Stomach smooth muscle (tissue), 2 donors: ENCODE results near the gene CORO2B.
A peak's percentile ranks its signal among the peaks of the same experiment; 100 is the strongest.

Experiments used
- H3K27ac ChIP-seq: one replicate; pipeline ENCODE4 v1.7.0; 2013; ENCODE audit warnings: mild to moderate bottlenecking, low read length, inconsistent platforms
- H3K27me3 ChIP-seq, 2 donors: one replicate each; pipeline ENCODE4 v1.7.0; 2013; ENCODE audit warnings: low read length in 2 of 2; ENCODE audit not compliant: insufficient read depth in 2 of 2, control insufficient read depth in 1 of 2
- H3K36me3 ChIP-seq, 2 donors: one replicate each; pipeline ENCODE4 v1.7.0; 2013; ENCODE audit warnings: low read length in 2 of 2; ENCODE audit not compliant: control insufficient read depth in 2 of 2, insufficient read depth in 2 of 2
- H3K4me1 ChIP-seq: one replicate; pipeline ENCODE4 v1.7.0; 2013; ENCODE audit warnings: low read length; ENCODE audit not compliant: control insufficient read depth, insufficient read depth
- H3K4me3 ChIP-seq, 2 donors: one replicate each; pipeline ENCODE4 v1.7.0; 2013; ENCODE audit warnings: low read length in 2 of 2
- H3K9ac ChIP-seq, 2 donors: one replicate each; pipeline ENCODE4 v1.7.0; 2013; ENCODE audit warnings: low read length in 2 of 2, mild to moderate bottlenecking in 1 of 2
- H3K9me3 ChIP-seq, 2 donors: one replicate each; pipeline ENCODE4 v1.7.0; 2013; ENCODE audit warnings: low read length in 2 of 2; ENCODE audit not compliant: control insufficient read depth in 2 of 2
- donor health status: healthy.
- donor health status: Pancreatic carcinoma.

The CORO2B gene

GRCh38 chr15:68718468-68718867 lies 139.7 kb downstream of the CORO2B start:
- Histone ChIP-seq H3K9me3 (no peaks in the 10 kb centered on the region), H3K36me3 (no peaks in the 10 kb centered on the region), H3K27me3 (no peaks in the 10 kb centered on the region), H3K4me1 (no peaks in the 10 kb centered on the region), H3K4me3 (no peak overlapping the region), H3K9ac (no peak overlapping the region), H3K27ac (no peak overlapping the region)

DNA sequence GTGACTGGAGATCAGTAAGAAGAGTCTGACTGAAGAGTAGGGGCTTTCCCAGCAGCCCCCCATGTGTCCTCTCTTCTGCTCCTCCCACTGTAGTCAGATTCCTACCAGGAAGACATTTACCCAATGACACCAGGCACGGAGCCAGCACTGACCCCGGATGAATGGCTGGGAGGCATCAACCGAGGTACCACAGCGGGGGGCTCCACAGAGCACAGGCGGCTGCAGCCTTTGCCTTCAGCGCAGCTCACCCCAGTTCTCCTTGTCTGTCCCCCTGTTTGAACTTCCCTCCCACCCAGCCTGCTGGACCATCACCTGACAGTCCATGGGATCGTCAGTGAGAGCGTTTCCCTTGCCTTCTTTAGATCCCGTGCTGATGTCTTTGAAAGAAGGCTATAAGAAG lies 140.3 kb downstream of the CORO2B start:
- Histone ChIP-seq H3K9me3 (no peaks in the 10 kb centered on the region), H3K9ac (no peak overlapping the region), H3K36me3 (no peaks in the 10 kb centered on the region), H3K4me1 (no peaks in the 10 kb centered on the region), H3K27me3 (no peaks in the 10 kb centered on the region), H3K4me3 (no peak overlapping the region), H3K27ac (no peak overlapping the region)

DNA sequence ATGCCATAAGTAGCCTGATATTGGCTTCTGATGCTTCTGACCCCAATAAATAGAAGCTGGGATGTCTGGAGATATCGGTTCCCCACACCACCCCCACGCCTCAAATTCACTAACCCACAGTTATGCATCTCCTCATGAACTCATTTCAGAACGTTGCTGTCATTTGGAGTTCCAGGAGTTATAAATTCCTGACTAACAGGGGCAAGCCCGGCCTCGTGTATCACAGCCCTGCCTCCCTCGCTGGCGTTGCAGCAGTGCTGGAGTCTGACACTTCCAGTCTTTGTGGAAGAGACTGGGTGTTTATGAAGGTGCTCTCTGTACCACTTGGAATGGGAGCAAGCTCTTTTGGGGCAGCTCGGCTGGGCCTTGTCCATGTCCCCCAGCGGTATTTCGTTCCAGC lies 140.9 kb downstream of the CORO2B start:
- no peaks in the 10 kb centered on the region for H3K36me3 ChIP-seq
- no peak overlapping the region for H3K9ac ChIP-seq
- H3K9me3 ChIP-seq: no peaks in the 10 kb centered on the region
- no peak overlapping the region for H3K27ac ChIP-seq
- H3K4me3 ChIP-seq: no peak overlapping the region
- no peaks in the 10 kb centered on the region for H3K27me3 ChIP-seq
- no peaks in the 10 kb centered on the region for H3K4me1 ChIP-seq

DNA sequence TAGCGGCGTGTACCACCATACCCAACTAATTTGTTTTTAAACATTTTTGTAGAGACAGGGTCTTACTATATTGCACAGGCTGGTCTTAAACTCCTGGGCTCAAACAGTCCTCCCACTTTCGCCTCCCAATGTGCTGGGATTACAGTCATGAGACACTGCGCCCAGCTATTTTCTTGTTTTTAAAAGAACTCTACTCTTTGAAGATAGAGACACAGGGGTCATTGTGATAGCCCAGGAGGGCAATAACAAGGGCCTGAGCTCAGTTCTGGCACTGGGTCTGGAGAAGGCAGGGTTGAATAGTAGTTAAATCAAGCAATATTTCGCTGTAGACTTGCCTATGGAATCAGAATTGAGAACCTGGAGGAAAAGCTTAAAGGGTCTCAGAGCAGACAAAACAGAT lies 143.1 kb downstream of the CORO2B start:
- H3K9me3 ChIP-seq: no peaks in the 10 kb centered on the region
- H3K27ac ChIP-seq: no peak overlapping the region
- H3K36me3 ChIP-seq: no peaks in the 10 kb centered on the region
- H3K4me3 ChIP-seq: no peak overlapping the region
- no peaks in the 10 kb centered on the region for H3K27me3 ChIP-seq
- H3K9ac ChIP-seq: no peak overlapping the region
- H3K4me1 ChIP-seq: no peaks in the 10 kb centered on the region

DNA sequence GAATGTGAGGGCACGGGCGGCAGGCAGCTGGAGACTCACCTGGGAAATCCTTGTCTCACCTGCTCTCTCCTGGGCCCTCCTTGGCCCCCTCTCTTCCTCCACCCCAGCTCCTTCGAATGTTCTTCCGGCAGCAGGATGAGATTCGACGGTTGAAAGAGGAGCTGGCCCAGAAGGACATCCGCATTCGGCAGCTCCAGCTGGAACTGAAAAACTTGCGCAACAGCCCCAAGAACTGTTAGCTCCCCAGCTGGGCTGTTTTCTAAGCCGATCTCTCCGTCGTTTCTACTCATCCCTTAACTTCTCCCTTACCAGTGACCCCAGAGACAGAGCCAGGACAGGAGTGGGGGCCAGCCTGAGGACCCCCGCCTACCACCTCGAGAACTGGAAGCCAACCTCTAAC lies 146.9 kb downstream of the CORO2B start:
- Histone ChIP-seq H3K4me1 (peaks cover 14% of the 10 kb centered on the region), H3K9ac (no peak overlapping the region), H3K4me3 (no peak overlapping the region), H3K27ac (no peak overlapping the region), H3K9me3 (no peaks in the 10 kb centered on the region), H3K36me3 (no peaks in the 10 kb centered on the region), H3K27me3 (no peaks in the 10 kb centered on the region)

DNA sequence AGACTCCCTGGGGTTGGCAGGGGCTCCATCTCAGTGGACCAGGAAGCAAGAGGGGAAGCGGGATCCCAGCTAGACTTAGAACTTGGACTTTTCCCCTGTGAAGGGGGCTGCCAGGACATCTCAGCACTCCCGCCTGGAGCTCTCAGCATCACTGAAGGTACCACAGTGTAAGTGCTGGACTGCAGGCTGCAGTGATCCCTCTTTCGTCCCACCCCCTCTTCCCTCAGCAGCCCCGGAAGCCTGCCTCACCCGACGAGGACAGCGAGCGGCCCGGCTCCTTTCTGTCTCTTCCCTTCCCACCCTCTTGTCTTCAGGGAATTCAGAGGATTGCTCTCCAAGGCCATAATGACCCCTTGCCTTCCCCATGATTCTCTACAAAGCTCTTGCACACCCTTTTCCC lies 147.5 kb downstream of the CORO2B start:
- Histone ChIP-seq H3K9ac (no peak overlapping the region), H3K27ac (peak overlapping the region; percentile 2), H3K4me1 (peaks cover 18% of the 10 kb centered on the region)

DNA sequence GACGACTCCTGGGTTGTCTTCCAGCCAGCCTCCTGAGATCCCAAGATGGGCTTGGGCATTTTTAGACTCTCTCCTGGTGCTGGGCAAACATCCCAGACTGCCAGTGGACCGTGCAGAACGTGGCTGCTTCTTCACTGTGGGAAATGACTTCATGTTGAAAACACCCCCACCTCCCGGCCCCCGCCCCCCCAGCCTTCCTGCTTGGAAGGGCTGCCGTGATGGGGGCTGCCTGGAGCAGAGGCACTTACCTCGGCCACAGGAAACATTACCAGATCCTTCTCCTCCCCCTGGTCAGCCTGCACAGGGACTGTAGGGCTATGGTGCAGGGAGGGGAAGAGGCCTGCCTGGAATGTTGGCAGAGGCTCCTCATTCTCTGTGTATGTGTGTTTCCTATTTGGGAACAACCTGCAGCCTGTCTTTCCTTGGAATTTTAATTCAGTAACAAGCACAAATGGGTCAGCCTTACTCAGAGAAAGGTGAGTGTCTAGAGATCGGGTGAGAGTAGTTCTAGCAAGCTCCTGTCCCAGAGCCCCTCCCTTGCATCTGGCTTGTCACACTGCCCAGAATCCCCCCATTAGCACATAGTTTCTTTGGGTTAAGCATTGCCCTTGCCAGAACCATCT lies 151.1 kb downstream of the CORO2B start:
- Histone ChIP-seq H3K27ac (peak overlapping the region; percentile 24), H3K9ac (peak overlapping the region in 1 of 2 donors; percentile 29), H3K4me3 (peak overlapping the region in 1 of 2 donors; percentile 52), H3K36me3 (no peaks in the 10 kb centered on the region), H3K27me3 (no peaks in the 10 kb centered on the region), H3K4me1 (peaks cover 18% of the 10 kb centered on the region), H3K9me3 (no peaks in the 10 kb centered on the region)

More for the DNA sequence above, 147.5 kb downstream of the CORO2B start:
- H3K27me3 ChIP-seq: no peaks in the 10 kb centered on the region
- H3K36me3 ChIP-seq: no peaks in the 10 kb centered on the region
- H3K4me3 ChIP-seq: no peak overlapping the region
- no peaks in the 10 kb centered on the region for H3K9me3 ChIP-seq

DNA sequence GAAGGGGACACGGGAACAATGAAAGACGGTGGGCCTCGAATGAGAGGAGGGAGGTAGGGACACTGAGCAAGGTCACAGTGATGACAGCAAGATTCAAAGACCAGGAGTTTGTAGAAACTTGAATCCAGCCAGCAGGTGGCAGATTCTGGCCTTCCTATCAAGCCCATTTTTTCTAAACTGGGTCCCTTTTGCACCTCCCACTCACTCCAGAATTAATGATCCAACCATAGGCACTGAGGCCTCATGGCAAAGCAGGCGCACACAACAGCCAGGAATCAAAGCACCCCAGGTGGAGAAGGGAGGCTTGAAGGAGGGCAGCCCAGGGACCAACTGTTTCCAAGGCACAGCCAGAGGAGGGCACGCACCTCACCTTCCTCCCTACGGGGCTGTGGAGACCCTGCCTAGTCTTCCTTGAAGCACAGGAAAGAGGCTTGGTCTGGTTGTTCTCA lies 151.7 kb downstream of the CORO2B start:
- peaks cover 18% of the 10 kb centered on the region for H3K4me1 ChIP-seq
- no peaks in the 10 kb centered on the region for H3K27me3 ChIP-seq
- peak overlapping the region; percentile 24 for H3K27ac ChIP-seq
- H3K4me3 ChIP-seq: peak overlapping the region in 1 of 2 donors; percentile 52
- no peaks in the 10 kb centered on the region for H3K36me3 ChIP-seq
- peak overlapping the region in 1 of 2 donors; percentile 29 for H3K9ac ChIP-seq
- no peaks in the 10 kb centered on the region for H3K9me3 ChIP-seq

DNA sequence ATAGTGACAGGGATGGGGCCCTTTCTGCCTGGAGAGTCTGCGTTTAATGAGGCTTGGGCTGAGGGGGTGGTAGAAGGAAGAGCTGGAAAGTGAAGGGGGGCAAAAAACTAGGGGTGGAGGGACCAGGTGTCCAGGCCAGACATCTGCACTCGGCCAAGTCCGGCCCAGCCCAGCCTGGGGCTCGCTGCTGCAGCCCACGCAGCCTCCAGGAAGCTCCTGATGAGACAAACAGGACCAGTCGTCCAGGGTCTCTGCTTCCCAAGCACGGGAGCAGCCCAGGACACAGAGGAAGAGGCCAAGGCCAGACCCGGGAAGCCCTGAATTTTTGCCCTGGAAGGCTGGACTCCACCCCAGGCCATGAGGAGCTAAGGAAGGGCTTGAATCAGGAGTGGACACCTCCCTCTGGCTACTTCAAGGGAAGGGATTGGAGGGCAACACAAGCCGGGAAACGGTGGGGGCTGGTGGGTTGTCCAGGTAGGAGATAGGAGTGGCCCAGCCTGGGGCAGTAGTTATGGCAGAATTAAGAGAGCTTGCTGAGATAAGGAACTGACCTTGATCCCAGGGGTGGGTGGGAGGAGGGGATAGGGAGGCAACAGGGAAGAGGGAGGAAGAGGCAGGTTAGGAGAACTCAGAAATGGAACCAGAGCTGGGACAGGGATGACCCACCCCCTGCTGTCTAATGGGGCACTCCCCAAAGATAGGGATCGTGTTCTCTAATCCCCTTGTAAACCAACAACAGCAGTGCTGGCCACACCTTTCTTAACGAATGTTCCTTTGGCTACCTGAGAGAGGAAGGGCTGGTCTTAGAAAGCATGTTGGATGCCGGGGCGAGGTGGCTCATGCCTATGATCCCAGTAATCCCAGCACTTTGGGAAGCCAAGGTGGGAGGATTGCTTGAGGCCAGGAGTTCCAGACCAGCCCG lies 152.4 kb downstream of the CORO2B start:
- H3K4me3 ChIP-seq: no peak overlapping the region
- no peaks in the 10 kb centered on the region for H3K36me3 ChIP-seq
- no peak overlapping the region for H3K9ac ChIP-seq
- no peaks in the 10 kb centered on the region for H3K9me3 ChIP-seq
- no peaks in the 10 kb centered on the region for H3K27me3 ChIP-seq
- H3K4me1 ChIP-seq: peaks cover 18% of the 10 kb centered on the region
- peak overlapping the region; percentile 18 for H3K27ac ChIP-seq

- no peaks in the 10 kb centered on the region for H3K36me3 ChIP-seq
- H3K27ac ChIP-seq: no peak overlapping the region
- no peaks in the 10 kb centered on the region for H3K27me3 ChIP-seq
- H3K9me3 ChIP-seq: no peaks in the 10 kb centered on the region
- peaks cover 18% of the 10 kb centered on the region for H3K4me1 ChIP-seq
- H3K4me3 ChIP-seq: no peak overlapping the region
- no peak overlapping the region for H3K9ac ChIP-seq
These were observed 153.7 kb downstream of the CORO2B start for GRCh38 chr15:68732451-68732850.

DNA sequence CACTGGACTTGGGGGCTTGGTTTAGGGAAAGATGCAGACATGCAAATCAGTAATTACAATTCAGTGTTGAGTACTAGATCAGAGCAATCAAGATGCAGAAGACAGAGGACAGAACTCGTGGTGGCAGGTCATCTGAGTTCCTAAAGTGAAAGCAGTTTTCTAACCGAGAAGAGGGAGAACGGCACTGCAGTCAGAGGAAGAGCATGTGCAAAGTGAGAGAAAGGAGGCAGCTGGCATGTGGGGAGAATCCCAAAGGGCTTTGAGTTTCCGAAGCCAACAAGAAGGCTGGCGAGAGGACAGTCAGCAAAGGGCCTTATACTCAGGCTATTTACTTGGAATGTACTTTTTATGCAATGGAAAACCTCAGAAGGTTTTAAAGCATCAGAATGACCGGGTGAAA lies 154.9 kb downstream of the CORO2B start:
- Histone ChIP-seq H3K36me3 (no peaks in the 10 kb centered on the region), H3K27me3 (no peaks in the 10 kb centered on the region), H3K9ac (no peak overlapping the region), H3K4me3 (no peak overlapping the region), H3K4me1 (peaks cover 18% of the 10 kb centered on the region), H3K9me3 (no peaks in the 10 kb centered on the region), H3K27ac (no peak overlapping the region)
